Stimulated activated CD4-positive, alpha-beta T cell treated with anti-CD3 and anti-CD28 coated beads, Interleukin-15, amount 100 ng/mL, for 48 hours (primary cell): Measurements from ENCODE around the gene BANF2.

ENCODE experiments used
- DNase-seq, 2 donors: peaks; one replicate each; pipeline ENCODE4 v3.0.0-alpha.2; 2020; ENCODE audit warnings: low read depth in 2 of 2

BANF2 gene

DNA sequence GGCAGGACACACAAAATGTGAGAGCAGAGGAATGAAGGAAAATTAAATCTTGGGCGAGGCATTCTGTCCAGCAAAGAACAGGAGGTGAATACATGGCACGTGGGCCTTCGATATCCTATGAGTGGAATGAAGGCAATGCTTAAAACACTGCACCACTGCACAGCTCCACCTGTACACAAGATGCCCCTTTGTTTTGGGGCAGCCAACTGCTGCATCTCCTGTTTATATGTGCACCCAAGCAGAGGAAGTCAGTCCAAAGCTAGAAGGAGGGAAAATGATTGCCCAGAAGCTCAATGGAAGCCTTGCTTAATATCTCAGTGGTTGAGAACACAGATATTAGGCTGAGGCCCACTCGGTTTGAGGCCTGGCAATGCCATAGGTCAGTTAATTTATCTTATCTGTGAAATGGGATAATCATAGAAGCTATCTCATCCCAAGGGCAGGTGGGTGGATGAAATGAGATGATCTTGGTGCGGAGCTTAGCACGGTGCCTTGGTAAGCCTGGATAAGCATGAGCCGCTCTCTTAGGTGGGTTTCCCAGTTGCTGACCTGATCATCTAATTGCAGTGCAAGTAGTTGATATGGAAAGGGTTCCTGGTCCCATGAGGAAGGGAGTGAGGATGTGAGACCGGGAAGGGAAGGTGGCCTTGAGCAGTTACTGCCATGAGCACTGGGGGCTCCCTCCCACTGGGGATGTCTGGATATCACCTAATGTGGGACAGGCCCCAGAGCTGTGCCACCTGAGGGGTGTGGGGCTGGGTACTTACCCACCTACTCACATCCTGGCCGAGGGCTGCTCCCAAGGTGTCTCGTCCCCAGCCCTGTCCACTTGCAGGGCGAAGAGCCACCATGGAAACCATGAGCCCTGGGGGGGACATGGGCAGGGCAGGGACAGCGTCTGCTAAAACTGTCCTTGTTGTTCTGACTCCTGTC lies 9.9 kb downstream of the BANF2 start:
- DNase-seq: no peak

DNA sequence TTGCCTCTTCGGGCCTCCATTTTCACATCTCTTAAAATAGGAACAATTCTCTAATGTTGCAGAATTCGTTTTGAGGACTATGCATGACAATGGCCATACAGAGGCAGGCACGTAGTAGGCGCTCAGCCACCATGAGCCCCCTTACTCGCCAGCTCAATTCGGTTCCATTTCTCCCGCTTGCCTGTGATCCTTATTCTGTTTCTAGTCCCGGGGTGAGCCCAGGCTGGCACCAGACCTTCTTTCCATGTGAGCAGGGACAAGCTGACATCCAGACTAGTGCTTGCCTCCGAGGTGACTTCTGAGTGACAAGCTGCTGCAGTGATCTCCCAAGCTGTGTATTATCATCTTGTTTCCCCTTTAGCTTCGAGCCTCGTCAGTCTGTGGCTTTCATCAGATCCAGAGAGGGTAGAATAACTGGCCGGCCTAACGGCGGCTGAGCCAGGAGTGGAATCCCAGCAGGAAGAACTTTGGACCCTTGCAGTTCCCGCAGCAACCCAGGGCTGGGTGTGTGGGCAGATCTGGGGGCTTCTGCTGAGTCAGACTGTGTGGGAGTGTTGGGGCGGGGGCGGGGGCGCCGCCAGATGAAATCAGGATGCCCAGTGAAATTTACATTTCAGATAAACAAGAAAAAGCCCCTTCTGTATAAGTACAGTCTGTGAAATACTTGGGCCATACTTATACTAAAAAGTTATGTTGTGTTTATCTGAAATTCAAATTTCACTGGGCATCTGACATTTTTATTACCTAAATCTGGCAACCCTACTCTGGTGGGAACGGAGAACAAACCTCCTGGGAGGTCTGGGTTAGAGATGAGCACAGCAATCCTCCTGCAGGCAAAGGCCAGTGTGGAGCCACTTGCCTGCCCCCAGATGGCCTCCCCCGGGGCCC lies 10.9 kb downstream of the BANF2 start:
- no peak for DNase-seq

DNA sequence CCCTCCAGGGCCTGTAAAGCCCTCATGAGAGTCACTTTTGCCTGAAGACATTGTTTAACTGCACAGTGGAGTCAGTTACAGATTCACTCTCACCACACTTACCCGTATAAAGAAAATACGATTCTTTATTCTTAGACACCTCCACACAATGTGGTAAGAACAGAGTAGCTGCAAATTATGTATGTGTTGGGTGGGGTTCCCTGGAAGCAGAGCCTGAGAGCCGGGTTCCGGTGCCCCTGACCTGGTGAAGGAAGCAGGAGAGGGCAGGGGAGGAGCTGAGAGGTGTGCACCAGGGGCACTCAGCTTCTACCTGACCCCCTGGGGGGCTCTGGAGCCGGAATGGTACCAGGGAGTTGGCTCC lies 11.5 kb downstream of the BANF2 start:
- no peak for DNase-seq

DNA sequence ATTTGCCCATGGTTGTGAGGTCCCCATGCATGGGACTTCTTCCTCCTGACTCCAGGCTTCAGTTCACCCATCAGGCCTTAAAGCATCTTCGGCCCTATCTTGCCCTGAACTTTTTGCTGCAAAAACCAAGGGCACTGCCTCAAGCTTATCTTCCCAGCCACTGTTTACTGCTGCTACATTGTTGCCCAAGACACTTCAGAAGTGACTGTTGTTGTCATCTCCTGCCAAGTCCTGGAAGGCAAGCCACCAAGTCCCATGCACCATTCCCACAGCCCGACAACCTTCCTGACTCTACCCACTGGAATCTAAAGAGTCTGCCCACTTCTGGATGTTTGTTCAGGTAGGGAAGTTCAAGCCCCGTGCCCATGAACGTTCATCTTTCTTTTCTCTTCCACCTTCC lies 12.4 kb downstream of the BANF2 start:
- no peak for DNase-seq

DNA sequence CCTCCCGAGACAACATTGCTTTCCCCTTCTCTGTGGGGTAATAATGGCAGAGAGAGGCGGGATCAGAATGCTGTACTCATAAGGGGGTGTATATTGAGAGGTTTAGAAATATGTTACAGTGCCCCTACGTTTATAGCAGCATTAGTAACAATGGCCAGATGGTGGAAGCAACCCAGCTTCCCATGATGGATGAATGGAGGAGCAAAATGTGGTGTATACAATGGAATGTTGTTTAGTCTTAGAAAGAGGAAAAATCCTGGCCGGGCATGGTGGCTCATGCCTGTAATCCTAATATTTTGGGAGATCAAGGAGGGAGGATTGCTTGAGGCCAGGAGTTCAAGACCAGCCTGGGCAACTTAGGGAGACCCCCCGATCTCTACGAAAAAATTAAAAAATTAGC lies 12.9 kb downstream of the BANF2 start:
- DNase-seq: no peak

DNA sequence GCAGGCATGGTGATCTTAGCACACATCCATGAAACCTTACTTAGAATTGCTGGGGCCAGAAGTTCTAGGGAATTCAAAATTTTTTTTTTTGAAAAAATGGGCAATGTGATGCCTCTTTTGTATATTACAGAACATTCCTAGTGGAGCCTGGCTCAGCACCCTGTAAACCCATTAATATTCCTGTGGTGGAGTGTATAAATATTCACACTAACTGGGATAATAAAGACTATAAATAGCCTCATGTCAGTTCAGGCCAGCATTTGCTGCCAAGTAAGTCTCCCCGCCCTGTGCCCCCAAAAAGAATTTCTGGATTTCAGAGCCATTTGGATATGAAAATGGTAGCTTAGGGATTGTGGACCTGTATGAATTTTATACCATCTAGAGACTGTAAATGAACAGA lies 14.8 kb downstream of the BANF2 start:
- DNase-seq: no peak

DNA sequence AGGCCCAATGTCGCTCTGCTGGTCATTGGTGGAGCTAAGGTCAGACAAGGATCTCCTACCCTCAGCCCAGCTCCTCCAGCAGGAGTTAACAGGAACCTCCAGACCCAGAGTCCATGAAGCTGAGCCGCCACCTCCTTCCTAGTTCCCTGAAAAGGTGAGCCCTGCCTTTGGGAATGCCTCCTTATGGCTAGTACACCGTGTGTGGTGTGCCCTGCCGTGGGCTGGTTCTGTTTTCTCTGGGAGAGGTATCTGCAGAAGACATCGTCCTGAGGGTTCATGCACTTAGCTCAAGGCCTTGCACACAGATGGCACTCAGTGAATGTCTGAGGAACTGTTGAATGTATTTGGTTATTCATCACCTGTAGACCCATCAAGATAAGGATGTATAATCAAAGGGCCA lies 15.3 kb downstream of the BANF2 start:
- no peak for DNase-seq

DNA sequence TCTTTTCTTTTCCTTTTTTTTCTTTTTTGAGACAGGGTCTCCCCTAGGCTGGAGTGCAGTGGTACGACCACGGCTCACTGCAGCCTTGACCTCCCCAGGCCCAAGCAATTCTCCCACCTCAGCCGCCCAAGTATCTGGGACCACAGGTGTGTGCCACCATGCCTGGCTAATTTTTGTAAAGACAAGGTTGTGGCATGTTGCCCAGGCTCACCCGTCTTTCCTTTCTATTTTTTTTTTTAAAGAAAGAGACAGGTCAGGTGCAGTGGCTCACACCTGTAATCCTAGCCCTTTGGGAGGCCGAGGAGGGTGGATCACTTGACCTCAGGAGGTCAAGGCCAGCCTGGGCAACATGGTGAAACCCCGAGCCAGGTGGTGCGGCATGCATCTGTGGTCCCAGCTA lies 16.6 kb downstream of the BANF2 start:
- no peak for DNase-seq

DNA sequence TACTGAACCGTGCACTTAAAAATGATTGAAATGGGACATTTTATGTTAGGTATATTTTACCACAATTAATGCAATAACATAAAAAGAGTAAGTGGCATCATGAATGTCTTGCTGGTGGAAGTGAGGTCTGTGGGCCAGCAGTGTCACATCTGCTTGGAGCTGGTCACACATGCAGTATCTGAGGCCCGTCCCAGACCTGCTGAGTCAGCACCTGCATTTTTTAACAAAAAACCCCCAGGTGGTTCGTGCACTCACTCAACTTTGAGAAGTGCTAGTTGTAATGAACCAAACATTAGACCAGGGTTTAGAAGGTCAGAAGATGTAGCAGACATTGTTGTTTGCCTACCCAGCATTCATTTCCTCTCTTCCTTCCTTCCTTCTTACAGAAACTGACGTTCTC lies 21.0 kb downstream of the BANF2 start:
- DNase-seq: no peak

DNA sequence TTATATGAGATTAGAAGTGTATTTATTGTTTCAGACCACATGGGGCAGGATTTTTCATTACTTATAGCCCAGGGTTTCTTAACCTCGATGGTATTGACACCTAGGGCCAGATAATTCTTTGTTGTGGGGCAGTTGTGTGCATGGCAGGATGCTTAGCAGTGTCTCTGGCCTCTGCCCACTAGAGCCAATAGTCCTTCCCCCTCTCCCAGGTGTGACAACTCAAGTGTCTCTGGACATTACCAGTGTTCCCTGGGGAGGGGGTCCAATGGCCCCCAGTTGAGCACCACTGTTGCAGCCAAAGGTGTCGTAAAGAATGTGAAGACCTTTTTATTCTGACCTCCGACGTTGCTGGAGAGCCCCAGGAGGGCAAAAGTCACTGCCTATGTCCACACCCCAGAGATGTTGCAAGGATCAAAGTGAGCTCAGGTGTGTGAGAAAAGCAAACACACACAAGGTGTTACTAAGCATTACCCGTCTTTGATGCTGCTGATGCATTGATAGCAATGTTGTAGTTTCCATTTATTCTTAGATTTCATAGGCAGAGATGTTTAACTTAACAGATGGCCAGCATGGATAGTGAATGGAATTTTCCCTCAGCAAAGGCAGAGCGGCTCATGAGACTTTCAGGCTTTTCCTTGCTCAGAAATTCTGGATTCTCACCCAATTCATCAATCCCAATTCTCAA lies 22.2 kb downstream of the BANF2 start:
- no peak for DNase-seq

DNA sequence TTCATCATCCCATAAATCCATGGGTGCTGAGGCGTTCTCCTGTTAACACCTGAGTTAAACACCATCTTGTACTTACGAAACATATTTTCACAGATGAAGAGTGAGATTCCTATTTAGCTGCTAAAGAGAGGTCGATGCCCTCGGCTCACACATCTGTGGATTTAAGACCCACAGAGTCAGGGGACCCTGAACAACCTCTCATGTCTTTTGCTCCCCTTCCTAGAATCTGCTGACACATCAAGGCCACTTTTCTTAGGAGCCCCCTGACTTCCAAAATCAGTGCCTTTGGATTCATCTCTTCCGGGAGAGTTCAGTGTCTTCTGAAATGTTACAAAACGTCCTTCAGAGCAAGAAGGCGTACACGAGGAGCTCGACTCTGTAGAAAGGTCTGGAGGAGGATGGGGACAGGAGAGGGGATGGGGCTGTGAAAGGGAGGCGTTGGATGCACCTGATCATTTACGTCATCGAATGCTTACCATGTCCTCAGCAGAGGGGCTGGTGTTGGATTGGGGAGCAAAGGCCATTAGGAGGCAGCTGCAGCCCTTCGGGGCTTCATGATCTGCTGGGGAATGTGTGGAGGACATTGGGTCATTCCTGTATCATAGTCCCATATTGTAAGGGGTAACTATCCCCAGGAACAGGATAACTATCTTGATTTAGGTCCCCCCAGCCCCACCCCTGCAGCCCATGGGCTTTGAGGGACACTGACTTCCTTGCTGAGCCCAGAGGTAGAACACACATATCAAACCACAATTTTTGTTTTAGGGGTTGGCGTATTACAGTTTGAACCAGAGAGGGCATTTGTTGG lies 22.9 kb downstream of the BANF2 start:
- no peak for DNase-seq

DNA sequence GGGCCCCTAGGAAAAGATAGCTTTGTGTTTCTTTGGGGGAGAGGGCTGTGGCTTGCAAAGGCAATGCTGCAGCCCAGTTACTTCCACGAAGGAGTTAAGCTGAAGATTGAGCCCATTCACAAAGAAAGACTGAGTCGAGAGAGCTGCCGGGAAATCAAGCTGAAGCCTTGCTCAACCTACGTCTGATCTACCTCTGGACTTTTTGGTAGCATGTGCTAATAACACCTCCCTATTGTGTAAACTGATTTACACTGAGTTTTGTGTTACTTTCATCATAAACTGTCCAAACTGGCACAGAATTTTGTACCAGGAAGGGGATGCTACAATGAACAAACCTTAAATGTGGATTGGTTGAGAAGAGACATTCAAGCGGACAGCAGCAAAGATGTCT lies 23.5 kb downstream of the BANF2 start:
- DNase-seq: no peak

DNA sequence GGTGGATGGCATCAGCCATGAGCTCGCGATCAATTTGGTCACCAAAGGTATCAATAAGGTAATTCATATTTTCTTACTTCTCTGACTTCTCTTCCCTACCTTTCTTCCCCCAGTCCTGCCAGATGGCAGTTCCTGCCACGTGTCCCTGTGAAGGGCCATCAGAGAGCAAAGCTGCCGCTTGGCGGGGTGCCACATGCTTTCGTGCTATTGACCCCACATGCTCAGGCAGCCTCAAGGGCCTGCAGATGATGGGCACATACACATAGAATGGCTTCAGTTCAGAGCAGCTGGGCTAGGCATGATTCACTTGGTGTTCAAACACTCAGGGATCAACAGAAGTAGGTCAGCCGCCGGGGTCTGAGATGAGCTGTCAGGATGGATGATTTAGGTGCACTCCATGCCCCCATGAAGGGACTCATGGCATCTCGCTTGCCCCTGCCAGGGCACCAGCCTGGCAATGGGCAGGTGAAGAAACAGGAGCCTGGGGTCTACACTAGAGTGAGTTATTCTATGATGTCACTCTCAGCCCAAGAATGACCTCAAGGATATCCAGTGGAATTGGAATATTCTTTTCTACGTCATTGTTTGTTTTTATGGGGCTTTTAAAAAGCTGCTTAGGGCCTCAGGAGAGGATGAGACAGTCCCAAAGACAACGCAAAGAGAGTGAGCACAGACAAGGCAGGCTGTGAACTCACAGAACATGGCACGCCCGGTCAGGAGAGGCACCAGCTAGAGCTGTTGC lies 25.5 kb downstream of the BANF2 start:
- no peak for DNase-seq

DNA sequence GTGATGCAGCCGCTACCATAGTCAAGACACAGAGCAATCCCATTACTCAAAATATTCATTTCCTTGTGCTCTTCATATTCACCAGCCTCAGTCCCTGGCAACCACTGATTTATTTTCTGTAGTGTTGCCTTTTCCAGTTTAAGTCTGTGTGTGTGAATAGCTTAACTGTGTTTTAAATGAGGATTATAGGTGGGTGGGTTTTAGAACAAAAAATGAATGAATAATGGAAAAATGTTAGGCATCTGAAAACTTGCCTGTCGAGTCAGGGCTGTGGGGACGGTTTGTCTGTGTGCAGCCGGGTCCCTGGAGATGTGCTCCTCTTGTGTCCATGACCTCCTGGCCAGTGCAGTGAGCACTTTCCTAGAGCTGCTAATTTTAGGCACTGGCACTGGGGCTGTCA lies 27.1 kb downstream of the BANF2 start:
- DNase-seq: no peak

DNA sequence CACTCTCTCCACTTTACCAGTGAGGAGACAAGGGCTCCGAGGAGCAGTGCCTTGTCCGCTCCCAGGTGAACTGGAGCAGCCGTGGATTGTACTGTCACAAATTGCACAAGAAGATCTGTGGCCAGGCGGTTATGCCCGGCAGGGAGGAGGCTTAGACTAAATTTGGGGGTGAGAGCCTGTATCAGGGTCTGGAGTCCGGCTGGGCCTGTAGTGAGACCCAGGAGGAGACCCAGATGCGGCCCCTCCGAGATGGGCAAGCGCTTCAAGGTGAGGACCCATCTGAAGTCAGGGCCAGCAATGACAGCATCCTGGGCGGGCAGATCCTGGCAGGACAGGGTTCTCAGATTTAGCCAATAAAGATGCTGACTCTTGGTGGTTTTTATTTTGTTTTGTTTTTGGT lies 27.6 kb downstream of the BANF2 start:
- no peak for DNase-seq

DNA sequence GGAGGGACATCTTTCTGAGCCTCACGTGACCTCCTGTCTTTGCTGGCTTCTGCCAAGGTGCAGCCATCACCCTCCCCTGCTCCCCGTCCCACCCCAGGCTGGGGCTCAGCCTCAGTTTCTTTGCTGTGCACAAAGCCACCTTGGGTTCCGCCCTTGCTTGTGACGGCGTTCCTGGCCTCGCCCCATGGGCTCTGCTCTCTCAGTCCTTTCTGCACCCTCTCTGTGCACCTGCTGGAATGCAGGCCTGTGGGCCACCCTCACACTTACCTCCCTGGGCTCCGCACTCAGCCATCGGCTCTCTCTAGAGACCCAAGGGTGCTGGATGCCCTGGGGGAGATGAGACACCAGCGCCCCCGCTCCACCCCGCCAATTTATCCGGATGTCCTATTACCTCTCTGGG lies 28.3 kb downstream of the BANF2 start:
- DNase-seq: no peak

DNA sequence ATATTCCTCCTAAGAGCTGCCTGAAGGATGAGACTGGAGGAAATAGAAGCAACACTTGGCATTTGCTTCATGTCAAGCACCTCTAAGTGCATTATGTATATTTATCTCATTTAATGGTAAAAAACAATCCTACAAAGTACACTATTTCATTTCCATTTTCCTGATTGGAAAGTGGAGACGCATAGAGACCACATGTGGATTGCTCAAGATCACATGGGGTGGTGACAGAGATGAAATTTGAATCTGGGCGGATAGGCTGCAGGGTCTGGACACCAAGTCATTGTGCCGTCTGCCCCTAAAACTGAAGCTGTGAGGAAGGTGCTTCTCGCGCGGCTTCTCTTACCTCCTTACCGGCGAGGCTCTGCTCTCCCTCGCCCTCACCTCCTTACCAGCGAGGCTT lies 30.3 kb downstream of the BANF2 start:
- no peak for DNase-seq

DNA sequence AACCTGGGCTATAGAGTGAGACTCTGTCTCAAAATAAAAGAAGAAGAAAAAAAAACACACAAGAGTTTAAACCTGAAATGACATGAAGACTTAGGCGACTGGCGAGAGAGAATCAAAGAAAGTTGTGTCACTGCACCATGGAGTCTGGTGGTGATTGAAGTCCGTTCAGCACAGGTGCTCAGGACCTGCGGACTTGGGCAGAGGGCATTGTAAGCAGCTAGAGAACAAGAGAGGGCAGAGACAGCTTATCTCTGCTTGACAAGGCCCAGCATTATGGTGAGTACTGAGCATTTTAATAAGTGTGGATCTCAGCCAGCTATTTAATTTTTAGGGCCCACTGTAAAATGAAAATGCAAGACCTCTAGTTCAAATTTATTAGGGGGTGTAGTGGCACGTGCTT lies 31.5 kb downstream of the BANF2 start:
- no peak for DNase-seq

DNA sequence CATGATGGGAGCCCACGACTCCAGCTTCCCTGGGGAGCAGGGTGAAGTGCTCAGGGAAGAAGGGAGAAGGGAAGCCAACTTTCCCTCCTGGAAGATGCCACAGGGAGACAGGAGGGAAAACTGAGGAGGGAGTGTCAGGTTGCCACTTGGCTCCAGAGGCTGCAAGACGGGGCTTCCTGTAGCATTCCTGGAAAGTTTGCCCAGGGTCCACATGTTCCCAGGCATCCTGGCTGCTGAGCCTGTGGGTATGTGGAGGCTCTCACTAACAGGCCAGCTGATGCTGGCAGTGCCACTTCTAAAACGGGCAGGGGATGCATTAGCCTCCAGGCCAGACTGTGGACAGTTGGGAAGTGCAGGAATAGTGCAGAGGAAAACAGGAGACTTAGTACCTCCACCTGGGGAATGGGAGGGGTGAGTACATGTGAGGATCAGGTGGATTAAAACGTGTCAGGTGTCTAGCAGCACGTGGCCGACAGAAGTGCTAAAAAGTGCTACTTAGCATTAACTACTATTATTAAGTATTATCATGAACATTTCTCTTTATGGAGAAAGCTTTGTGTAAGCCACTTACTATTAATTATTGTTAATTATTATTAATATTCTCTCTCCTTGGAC lies 33.2 kb downstream of the BANF2 start:
- no peak for DNase-seq

DNA sequence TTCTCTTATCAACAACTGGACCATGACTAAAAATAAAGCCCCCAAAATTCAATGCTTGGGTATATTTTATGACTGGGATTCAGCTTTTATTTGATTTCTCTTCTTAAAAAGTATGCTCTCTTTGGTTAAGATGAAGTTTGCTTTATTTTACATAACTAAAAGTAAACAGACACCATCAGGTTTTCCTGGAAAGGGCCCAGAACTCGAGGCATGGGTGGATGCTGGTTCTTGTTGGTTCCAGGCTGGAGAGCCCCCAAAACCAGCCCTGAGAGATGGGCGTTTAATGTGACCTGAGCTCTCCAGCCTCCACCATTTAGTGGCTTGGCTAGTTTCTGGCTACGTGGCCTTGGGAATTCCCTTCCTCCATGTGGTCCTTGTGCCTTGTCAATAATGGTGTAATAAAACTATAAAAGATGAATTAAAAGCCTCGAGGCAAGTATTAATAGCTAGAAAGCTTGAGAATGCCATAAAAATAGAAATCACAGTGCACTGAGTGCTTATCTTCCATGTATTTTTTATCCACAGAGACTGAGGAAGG lies 34.1 kb downstream of the BANF2 start:
- no peak for DNase-seq
